GM18517 (cell line): ENCODE measurements around the gene ZNF440.
"Not testable (repeated sequence)": the region's sequence is repeated elsewhere in the genome, so short reads cannot be mapped to it uniquely, and the experiment has no call there.

ENCODE experiments used
- ATAC-seq: cut with Tn5 transposase; IDR thresholded peaks from one replicate; pipeline ENCODE4 v1.9.1; 2021; ENCODE audit warnings: mild to moderate bottlenecking, moderate library complexity; ENCODE audit not compliant: unreplicated experiment

The ZNF440 gene

DNA sequence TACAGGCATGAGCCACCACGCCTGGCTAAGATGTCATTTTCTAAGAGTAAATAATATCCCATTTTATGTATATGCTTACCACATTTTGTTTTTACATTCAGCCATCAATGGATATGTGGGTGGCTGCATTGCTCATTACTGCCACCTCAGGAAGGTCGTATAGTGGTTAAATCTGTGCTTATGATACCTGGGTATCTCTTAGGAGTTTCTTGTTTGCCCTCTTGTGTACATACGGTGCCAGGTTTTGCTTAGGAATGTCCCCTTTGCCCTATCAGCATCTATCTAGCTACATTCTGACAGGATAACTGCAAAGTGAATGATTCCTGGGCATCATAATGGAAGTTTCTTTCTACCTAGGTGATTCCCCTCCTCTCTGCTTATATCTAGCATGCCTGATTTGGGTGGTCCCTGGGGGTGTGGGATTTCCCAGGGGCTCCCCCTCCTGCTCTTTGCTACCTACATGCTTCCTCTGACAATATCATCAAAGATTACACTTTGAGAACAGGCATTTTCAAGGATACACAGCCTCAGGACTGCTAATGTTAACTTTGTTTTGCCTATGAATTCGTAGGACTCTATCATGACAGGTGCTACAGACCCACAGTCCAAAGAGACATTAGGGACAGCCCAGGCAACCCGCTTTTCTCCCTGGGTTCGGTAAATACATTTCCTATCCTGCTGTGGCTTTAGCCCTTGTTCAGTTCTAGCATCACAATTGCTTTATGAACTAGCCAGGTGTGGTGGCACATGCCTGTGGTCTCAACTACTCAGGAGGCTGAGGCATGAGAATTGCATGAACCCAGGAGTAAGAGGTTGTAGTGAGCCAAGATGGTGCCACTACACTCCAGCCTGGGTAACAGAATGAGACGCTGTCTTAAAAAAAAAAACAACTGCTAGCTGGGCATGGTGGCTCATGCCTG is 15.1 kb downstream of the ZNF440 start:
- ATAC-seq: not testable (repeated sequence)

GRCh38 chr19:11832253-11832912 is 18.3 kb downstream of the ZNF440 start:
- ATAC-seq: no peak

GRCh38 chr19:11833541-11833940 is 19.5 kb downstream of the ZNF440 start:
- ATAC-seq: no peak

GRCh38 chr19:11835626-11836066 is 21.6 kb downstream of the ZNF440 start:
- ATAC-seq: not testable (repeated sequence)

GRCh38 chr19:11843722-11844121 is 29.6 kb downstream of the ZNF440 start:
- ATAC-seq: no peak

GRCh38 chr19:11847615-11848014 is 33.5 kb downstream of the ZNF440 start:
- ATAC-seq: not testable (repeated sequence)

DNA sequence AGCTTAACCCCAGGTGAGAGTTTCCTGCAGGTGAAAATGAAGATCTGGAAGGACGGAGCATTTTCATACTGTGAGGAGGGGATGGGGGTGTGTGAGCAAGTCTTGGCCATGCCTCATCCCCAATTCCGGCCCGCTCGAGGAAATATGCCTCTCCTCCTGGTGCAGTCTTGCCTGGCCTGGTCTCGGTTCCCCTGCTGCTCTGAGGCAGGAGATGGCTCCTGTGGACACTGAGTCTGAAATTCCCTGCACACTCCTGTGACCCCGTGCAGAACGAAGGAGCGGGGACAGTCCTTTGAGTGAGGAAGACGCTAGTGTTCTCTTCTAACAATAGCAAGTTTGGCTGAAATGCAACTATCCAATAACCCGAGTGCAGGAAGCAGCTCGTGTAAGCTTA is 34.1 kb downstream of the ZNF440 start:
- no peak for ATAC-seq

DNA sequence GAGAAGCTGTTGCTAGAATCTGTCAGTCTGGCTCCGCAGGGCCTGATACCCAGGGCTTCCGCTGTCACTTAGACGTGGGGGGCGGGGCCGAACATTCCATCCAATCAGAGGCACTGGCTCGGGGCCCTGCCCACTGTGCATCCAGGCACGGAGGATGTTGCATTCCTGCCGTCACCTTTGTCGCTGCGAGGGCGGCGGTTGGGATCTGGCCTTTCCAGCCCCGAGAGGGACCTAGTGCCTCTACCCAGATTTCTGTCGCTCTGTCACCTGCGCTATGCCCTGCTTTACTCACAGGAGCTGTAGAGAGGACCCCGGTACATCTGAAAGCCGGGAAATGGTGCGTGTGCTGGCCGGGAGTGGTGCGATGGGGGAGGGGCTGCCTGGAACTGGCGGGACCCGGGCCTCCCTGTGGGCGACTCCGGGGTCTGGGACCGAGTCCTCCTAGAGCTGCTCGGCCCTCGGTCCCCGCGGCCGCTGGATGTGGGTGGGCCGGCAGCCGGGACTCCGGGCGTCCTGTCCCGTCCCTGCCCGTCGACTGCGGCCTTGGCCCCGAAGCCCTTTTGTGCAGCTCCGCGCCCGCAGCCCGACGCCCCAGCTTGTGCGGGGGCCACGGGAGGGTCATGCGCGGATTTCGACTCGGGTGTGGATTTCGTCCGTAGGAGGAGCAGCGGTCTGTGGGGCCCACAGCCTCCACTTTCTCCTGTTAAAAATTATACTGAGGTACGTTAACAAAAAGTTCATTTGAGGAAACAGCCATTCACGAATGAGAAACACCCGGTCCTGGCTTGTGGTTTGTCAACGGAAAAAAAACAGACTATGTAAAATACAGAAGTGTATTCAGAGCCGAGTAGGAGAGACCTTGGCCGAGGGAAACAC is 34.8 kb downstream of the ZNF440 start, which contains the start of gene ZNF439:
Gene ZNF439, plus strand, starts transcription at position 133 of the 876 bp plus-strand sequence. Its CDS starts 142 bp downstream, at position 275.
- peak; percentile 67 for ATAC-seq

DNA sequence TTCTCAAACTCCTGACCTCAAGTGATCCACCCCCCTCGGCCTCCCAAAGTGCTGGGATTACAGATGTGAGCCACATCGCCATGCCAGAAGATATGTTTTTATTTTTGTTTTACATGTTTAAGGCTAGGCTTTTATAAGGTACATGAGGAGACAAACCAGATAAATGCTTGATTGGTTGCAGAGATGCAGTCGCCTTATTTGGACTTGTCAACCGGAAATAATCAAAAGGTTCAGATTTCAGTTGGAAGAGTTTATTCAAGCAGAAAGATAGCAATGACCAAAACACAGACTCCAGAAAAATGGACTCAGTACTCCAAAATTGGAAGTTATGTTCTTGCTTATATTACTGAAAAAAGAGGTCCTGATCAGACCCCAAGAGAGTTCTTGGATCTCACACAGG is 36.2 kb downstream of the ZNF440 start:
- not testable (repeated sequence) for ATAC-seq

- no peak for ATAC-seq
These were observed 39.3 kb downstream of the ZNF440 start for GRCh38 chr19:11853358-11853757.

- ATAC-seq: no peak
These were observed 42.6 kb downstream of the ZNF440 start for GRCh38 chr19:11856596-11857250.

GRCh38 chr19:11860721-11861120 is 46.6 kb downstream of the ZNF440 start:
- ATAC-seq: no peak

DNA sequence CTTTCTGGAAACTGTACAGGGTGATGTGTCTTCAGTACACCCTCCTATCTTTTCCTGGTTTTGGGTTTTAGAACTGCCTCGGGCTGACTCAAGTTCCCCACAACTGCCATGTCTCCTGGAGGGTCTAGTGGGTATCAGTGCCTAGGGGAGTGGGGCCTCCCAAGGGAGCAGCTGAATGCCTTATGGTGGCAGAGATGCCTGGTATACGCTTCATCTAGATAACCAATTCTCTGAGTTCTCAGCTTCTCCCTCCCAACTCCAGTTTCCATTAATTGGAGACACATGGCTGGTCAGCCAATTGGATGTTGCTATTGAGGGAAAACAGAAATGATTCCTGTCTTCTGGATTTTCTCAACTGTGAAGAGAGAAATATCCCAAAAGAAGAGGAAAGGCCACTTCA is 47.2 kb downstream of the ZNF440 start:
- ATAC-seq: no peak

DNA sequence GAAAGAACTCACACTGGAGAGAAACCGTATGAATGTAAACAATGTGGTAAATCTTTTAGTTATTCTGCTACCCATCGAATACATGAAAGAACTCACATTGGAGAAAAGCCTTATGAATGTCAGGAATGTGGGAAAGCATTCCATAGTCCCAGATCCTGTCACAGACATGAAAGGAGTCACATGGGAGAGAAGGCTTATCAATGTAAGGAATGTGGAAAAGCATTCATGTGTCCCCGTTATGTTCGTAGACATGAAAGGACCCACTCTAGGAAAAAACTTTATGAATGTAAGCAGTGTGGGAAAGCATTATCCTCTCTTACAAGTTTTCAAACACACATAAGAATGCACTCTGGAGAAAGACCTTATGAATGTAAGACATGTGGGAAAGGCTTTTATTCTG is 53.7 kb downstream of the ZNF440 start:
- not testable (repeated sequence) for ATAC-seq

DNA sequence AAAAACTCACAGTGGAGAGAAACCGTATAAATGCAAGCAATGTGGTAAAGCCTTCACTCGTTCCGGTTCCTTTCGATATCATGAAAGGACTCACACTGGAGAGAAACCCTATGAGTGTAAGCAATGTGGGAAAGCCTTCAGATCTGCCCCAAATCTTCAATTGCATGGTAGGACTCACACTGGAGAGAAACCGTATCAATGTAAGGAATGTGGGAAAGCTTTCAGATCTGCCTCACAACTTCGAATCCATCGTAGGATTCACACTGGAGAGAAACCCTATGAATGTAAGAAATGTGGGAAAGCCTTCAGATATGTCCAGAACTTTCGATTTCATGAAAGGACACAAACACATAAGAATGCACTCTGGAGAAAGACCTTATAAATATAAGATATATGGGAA is 54.1 kb downstream of the ZNF440 start:
- ATAC-seq: no peak

DNA sequence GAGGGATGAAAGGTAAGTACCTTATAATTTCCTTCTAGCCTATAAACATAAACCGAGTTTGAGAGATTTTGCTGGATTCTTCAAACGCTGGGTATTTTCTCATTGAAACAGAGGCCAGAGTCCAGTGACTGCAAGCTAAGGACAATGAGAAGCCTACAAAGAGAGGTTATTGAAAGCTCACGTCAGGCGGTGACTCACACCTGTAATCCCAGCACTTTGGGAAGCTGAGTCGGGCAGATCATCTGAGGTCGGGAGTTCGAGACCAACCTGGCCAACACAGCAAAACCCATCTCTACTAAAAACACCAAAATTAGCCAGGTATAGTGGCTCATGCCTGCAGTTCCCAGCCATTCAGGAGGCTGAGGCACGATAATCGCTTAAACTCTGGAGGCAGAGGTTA is 58.6 kb downstream of the ZNF440 start:
- ATAC-seq: no peak

GRCh38 chr19:11873762-11874161 is 59.7 kb downstream of the ZNF440 start:
- ATAC-seq: no peak

- ATAC-seq: not testable (repeated sequence)
These were observed 65.7 kb downstream of the ZNF440 start for GRCh38 chr19:11879687-11880266.

DNA sequence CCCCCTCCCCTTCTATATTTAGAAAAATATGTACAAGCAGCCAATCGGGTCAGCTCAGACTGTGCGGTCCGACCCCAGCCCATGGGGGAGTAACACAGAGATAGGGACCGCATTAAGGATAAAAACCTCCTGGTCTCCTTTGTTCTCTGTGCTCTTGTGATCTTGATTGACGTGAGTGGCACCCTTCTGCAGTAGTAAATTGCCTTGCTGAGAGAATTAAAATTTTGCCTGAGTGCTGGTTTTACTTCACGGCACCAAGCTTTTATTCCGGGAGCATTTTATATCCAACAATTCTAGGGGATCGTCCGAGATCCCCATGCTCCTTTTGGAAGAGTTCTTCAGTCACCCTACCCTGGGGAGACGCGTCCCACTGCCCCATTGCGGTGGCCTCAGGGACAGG is 66.5 kb downstream of the ZNF440 start:
- ATAC-seq: no peak

- ATAC-seq: no peak
These were observed 67.2 kb downstream of the ZNF440 start for GRCh38 chr19:11881151-11881800.
